IMR-90 (cell line): Measurements from ENCODE around the gene RGS19. TPM values are rescaled to one million over a fixed set of nuclear protein-coding genes. Genes with fewer than 3 reads are reported as not detected.

Experiments used
- ATAC-seq: fragments of 200-7000 bp; cut with Tn5 transposase; 2 replicates; pipeline ENCODE4 v1.9.1; 2020; ENCODE audit warnings: low read depth, mild to moderate bottlenecking, moderate library complexity
- Bru-seq: library from RNA; stranded (reverse); fragments of 400-500 nt; gene quantifications from one replicate; lab custom pipeline; 2021; lab: Mats Ljungman, UMichigan
- BruChase-seq, 2 experiments: library from RNA; stranded (reverse); fragments of 400-500 nt; gene quantifications; one replicate each; lab custom pipeline; 2021; lab: Mats Ljungman, UMichigan
- BruUV-seq: library from RNA; stranded (reverse); fragments of 400-500 nt; replicated peaks from 2 replicates; lab custom pipeline; 2021; lab: Mats Ljungman, UMichigan
- CTCF ChIA-PET: fragments of 300-600 bp; formaldehyde crosslinking; extraction: SDS; loops from one replicate; lab custom pipeline; 2021; ENCODE audit warnings: antibody characterized with exemption; lab: Yijun Ruan, JAX
- POLR2A ChIA-PET: fragments of 300-600 bp; sonication (Branson Sonifier 250); formaldehyde crosslinking; loops from one replicate; lab custom pipeline; 2022; ENCODE audit warnings: antibody characterized with exemption; ENCODE audit not compliant: unreplicated experiment; lab: Charles Lee
- DNase-seq: peaks from one replicate; pipeline ENCODE4 v3.0.0; 2013
- H2AFZ ChIP-seq: replicated peaks from 2 replicates; pipeline ENCODE3; 2013; ENCODE audit warnings: low read length, mild to moderate bottlenecking; ENCODE audit not compliant: poor library complexity
- H2AK5ac ChIP-seq: 2 replicates; pipeline ENCODE4 v1.6.1; 2013; ENCODE audit warnings: low read depth, low read length, inconsistent platforms
- H2AK9ac ChIP-seq: replicated peaks from 2 replicates; pipeline ENCODE3; 2013; ENCODE audit warnings: mild to moderate bottlenecking, low read depth, low read length, moderate library complexity; ENCODE audit not compliant: poor library complexity
- H2BK120ac ChIP-seq: 2 replicates; pipeline ENCODE4 v1.6.1; 2013; ENCODE audit warnings: low read depth, low read length, inconsistent platforms
- H2BK15ac ChIP-seq: 3 replicates; pipeline ENCODE4 v1.6.1; 2013; ENCODE audit warnings: low read depth, low read length, inconsistent platforms
- H2BK20ac ChIP-seq: 2 replicates; pipeline ENCODE4 v1.6.1; 2013; ENCODE audit warnings: low read depth, mild to moderate bottlenecking, inconsistent platforms, low read length, moderate library complexity
- H2BK5ac ChIP-seq: 2 replicates; pipeline ENCODE4 v1.6.1; 2013; ENCODE audit warnings: mild to moderate bottlenecking, low read depth, low read length, inconsistent platforms; ENCODE audit not compliant: poor library complexity, severe bottlenecking
- H3K14ac ChIP-seq: replicated peaks from 2 replicates; pipeline ENCODE4 v1.6.1; 2013; ENCODE audit warnings: low read depth, low read length, inconsistent platforms
- H3K18ac ChIP-seq: 2 replicates; pipeline ENCODE4 v1.6.1; 2013; ENCODE audit warnings: low read depth, low read length, control low read depth
- H3K23ac ChIP-seq: 2 replicates; pipeline ENCODE4 v1.6.1; 2013; ENCODE audit warnings: low read depth, low read length, inconsistent platforms
- H3K27ac ChIP-seq: 2 replicates; pipeline ENCODE4 v1.5.1; 2013; ENCODE audit warnings: mild to moderate bottlenecking, control low read depth, low read length; ENCODE audit not compliant: insufficient read depth
- H3K27me3 ChIP-seq: 2 replicates; pipeline ENCODE4 v1.6.1; 2013; ENCODE audit warnings: low read length; ENCODE audit not compliant: control insufficient read depth, insufficient read depth
- H3K36me3 ChIP-seq: 2 replicates; pipeline ENCODE4 v1.6.1; 2013; ENCODE audit warnings: low read length, mixed read lengths; ENCODE audit not compliant: control insufficient read depth, insufficient read depth
- H3K4ac ChIP-seq: 2 replicates; pipeline ENCODE4 v1.6.1; 2013; ENCODE audit warnings: low read depth, low read length, inconsistent platforms
- H3K4me1 ChIP-seq: 2 replicates; pipeline ENCODE4 v1.6.1; 2013; ENCODE audit warnings: low read length, mixed read lengths; ENCODE audit not compliant: control insufficient read depth, insufficient read depth
- H3K4me2 ChIP-seq: 2 replicates; pipeline ENCODE4 v1.6.1; 2013; ENCODE audit warnings: low read depth, mild to moderate bottlenecking, control low read depth, low read length, moderate library complexity
- H3K4me3 ChIP-seq: 2 replicates; pipeline ENCODE4 v1.5.1; 2013; ENCODE audit warnings: low read depth, mild to moderate bottlenecking, control low read depth, low read length, moderate library complexity; ENCODE audit not compliant: insufficient read depth
- H3K56ac ChIP-seq: 2 replicates; pipeline ENCODE4 v1.6.1; 2013; ENCODE audit warnings: low read length, inconsistent platforms; ENCODE audit not compliant: insufficient read depth; ENCODE audit errors: extremely low read depth
- H3K79me1 ChIP-seq, 2 experiments: 2 replicates each; pipeline ENCODE4 v1.6.1; 2013; ENCODE audit warnings: low read length in 2 of 2, inconsistent platforms in 1 of 2, low read depth in 1 of 2
- H3K9ac ChIP-seq: 2 replicates; pipeline ENCODE4 v1.6.1; 2013; ENCODE audit warnings: low read depth, low read length, control low read depth
- H3K9me1 ChIP-seq: 2 replicates; pipeline ENCODE4 v1.6.1; 2013; ENCODE audit warnings: low read length, inconsistent platforms; ENCODE audit not compliant: insufficient read depth
- H3K9me3 ChIP-seq: 2 replicates; pipeline ENCODE4 v1.6.1; 2013; ENCODE audit warnings: low read length; ENCODE audit not compliant: control insufficient read depth, insufficient read depth
- H4K20me1 ChIP-seq: 2 replicates; pipeline ENCODE4 v1.6.1; 2013; ENCODE audit warnings: low read length, inconsistent platforms; ENCODE audit not compliant: insufficient read depth
- H4K5ac ChIP-seq: 2 replicates; pipeline ENCODE4 v1.6.1; 2013; ENCODE audit warnings: mild to moderate bottlenecking, low read depth, low read length, control low read depth
- H4K8ac ChIP-seq, 2 experiments: 2 replicates each; pipeline ENCODE4 v1.6.1; 2013; ENCODE audit warnings: low read depth in 2 of 2, low read length in 2 of 2, control low read depth in 1 of 2, inconsistent platforms in 1 of 2
- H4K91ac ChIP-seq: 2 replicates; pipeline ENCODE4 v1.6.1; 2013; ENCODE audit warnings: low read depth, low read length, inconsistent platforms; ENCODE audit not compliant: insufficient read depth
- BHLHE40 ChIP-seq: fragments of 150-350 bp; IDR thresholded peaks from 2 replicates; pipeline ENCODE4 v1.6.1; 2016; ENCODE audit warnings: mild to moderate bottlenecking, low read depth, low read length
- MAZ ChIP-seq: IDR thresholded peaks from 2 replicates; pipeline ENCODE4 v1.6.1; 2012; ENCODE audit warnings: low read depth, mild to moderate bottlenecking, low read length, improper control_type of control experiment, moderate library complexity, borderline replicate concordance
- MXI1 ChIP-seq: IDR thresholded peaks from 2 replicates; pipeline ENCODE4 v1.6.1; 2012; ENCODE audit warnings: low read depth, mild to moderate bottlenecking, low read length, moderate library complexity, borderline replicate concordance
- POLR2A ChIP-seq: IDR thresholded peaks from 2 replicates; pipeline ENCODE4 v1.6.1; 2012; ENCODE audit warnings: mild to moderate bottlenecking, low read depth, low read length
- RAD21 ChIP-seq: IDR thresholded peaks from 2 replicates; pipeline ENCODE4 v1.6.1; 2012; ENCODE audit warnings: low read length, improper control_type of control experiment
- WGBS, 2 experiments: methylation state at CpG; one replicate each; pipeline versions ENCODE4 v1.1.5 to v1.1.7; 2013; ENCODE audit warnings: missing lambda C conversion rate in 2 of 2; ENCODE audit not compliant: insufficient read length in 1 of 2; ENCODE audit errors: extremely low coverage in 2 of 2; 5-methylcytosine and 5-hydroxymethylcytosine counted together
- dilution Hi-C: fragments of 300-500 bp; cut with HindIII; formaldehyde crosslinking; loops from one replicate; pipeline ENCODE4 v1.14.3; 2018; ENCODE audit warnings: low sequenced_read_pairs; ENCODE audit not compliant: unreplicated experiment
- in situ Hi-C: fragments of 300-500 bp; cut with MboI; formaldehyde crosslinking; loops from 3 replicates; pipeline ENCODE4 v1.14.3; 2019; ENCODE audit warnings: low sequenced_read_pairs, inconsistent platforms, mixed read lengths
- intact Hi-C: fragments of 100-400 bp; cut with micrococcal nuclease; formaldehyde crosslinking; loops from 2 replicates; pipeline ENCODE4 v1.10.0; 2022
- long read RNA-seq: library from polyadenylated mRNA; unstranded; transcript quantifications from one replicate; pipeline ENCODE4 v2.0.0, GENCODE V29; 2021; ENCODE audit not compliant: unreplicated experiment
- polyA plus RNA-seq, 3 experiments: library from polyadenylated mRNA; depleted of rRNA; stranded (reverse); fragments of >200 nt; gene quantifications; 2 replicates each; pipeline ENCODE4 v1.2.3, GENCODE V29; 2012; ENCODE audit warnings: low replicate concordance in 1 of 3
- total RNA-seq: library from RNA; depleted of rRNA; stranded (reverse); fragments of >200 nt; gene quantifications from 2 replicates; pipeline ENCODE4 v1.2.3, GENCODE V29; 2012; rRNA removed
- TF ChIP-seq, protein P1 (sequence below): fragments of 150-350 bp; IDR thresholded peaks from 2 replicates; pipeline ENCODE4 v1.6.1; 2017; ENCODE audit warnings: mild to moderate bottlenecking, antibody characterized with exemption, low read length, low read depth

The RGS19 gene
- total RNA-seq (7.7 and 8.1 TPM in 2 replicates), polyA plus RNA-seq (2012; rRNA removed) (17.5 and 21.5 TPM in 2 replicates), Bru-seq, nascent RNA (percentile 40 among the genes with signal in this experiment), BruChase-seq, experiment 1, labeled RNA remaining after a 6-hour chase (percentile 43 among the genes with signal in this experiment), BruChase-seq, experiment 2, labeled RNA remaining after a 2-hour chase (percentile 41 among the genes with signal in this experiment)
- polyA plus RNA-seq (2012; cell fraction: cytosol; rRNA removed), result 9.7 and 22.3 TPM in 2 replicates
- 8.4 and 19.7 TPM in 2 replicates for polyA plus RNA-seq (2012; cell fraction: nucleus; rRNA removed; ENCODE audit: low replicate concordance)
- long read RNA-seq, transcript RGS19-201 (6 exons, 1,510 nt), result major isoform, 9 of 27 reads
- long read RNA-seq, partial matches to known transcripts, result 5 of 27 reads
- long read RNA-seq, other reads (novel, unspliced or antisense), result 9 of 27 reads

- Histone ChIP-seq H3K9me1 (no peaks in the 10 kb centered on the region), H4K5ac (peak within 1 kb of the TSS; percentile 43), H4K20me1 (peaks cover 13% of the 10 kb centered on the region), H3K4ac (peak within 1 kb of the TSS; percentile 70), H3K36me3 (peaks cover 9% of the 10 kb centered on the region; the same call in 1 of the 2 replicates), H3K9ac (peak within 1 kb of the TSS; percentile 70), H4K91ac (peak within 1 kb of the TSS; percentile 37; the same call in 1 of the 2 replicates), H3K27me3 (peaks cover 19% of the 10 kb centered on the region), H3K56ac (peak within 1 kb of the TSS; percentile 11; the same call in 1 of the 2 replicates), H3K27ac (peak within 1 kb of the TSS; percentile 30; the same call in 1 of the 2 replicates), H3K4me2 (peak within 1 kb of the TSS; percentile 78), H2AK9ac (peak within 1 kb of the TSS; percentile 91), H3K4me3 (peak within 1 kb of the TSS; percentile 88), H3K14ac (peak within 1 kb of the TSS; percentile 50), H2AK5ac (peak within 1 kb of the TSS; percentile 64), H2BK15ac (no peak within 1 kb of the TSS; the same call in 2 of the 3 replicates), H3K18ac (no peak within 1 kb of the TSS; the same call in 1 of the 2 replicates), H3K9me3 (no peaks in the 10 kb centered on the region), H2BK5ac (no peak within 1 kb of the TSS), H3K4me1 (peaks cover 17% of the 10 kb centered on the region), H2AFZ (peak within 1 kb of the TSS; percentile 93), H2BK120ac (0 out of 2 replicates have a peak within 1 kb of the TSS, but pooled peaks have one; percentile 23), H3K79me1 (peaks cover 6 to 8% of the 10 kb centered on the region in 2 experiments; a peak in 3 of 4 replicates), H4K8ac (peak within 1 kb of the TSS; percentile 74 to 95), H2BK20ac (no peak within 1 kb of the TSS), H3K23ac (peak within 1 kb of the TSS; percentile 1; the same call in 1 of the 2 replicates)
- ATAC-seq, result peak; percentile 81
- dilution Hi-C loops, result no loop called here
- peak; percentile 64 for DNase-seq
- ChIA-PET CTCF (no interaction called here), POLR2A (no interaction called here)
- intact Hi-C loops, result no loop called here
- WGBS, 2 experiments, result 0% methylated on average over 22 of the region's 73 CpGs; no CpG with 5 or more reads in 1 of the 2 experiments
- in situ Hi-C loops, result no loop called here
- TF ChIP-seq, protein P1, sequence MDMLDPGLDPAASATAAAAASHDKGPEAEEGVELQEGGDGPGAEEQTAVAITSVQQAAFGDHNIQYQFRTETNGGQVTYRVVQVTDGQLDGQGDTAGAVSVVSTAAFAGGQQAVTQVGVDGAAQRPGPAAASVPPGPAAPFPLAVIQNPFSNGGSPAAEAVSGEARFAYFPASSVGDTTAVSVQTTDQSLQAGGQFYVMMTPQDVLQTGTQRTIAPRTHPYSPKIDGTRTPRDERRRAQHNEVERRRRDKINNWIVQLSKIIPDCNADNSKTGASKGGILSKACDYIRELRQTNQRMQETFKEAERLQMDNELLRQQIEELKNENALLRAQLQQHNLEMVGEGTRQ, result no peak
- TF ChIP-seq RAD21, result no peak
- no peak for TF ChIP-seq POLR2A
- TF ChIP-seq MAZ, result peak; percentile 39
- TF ChIP-seq MXI1, result 0 out of 2 replicates have a peak, but pooled peaks have one; percentile 16
- TF ChIP-seq BHLHE40, result peak; percentile 43; the same call in 1 of the 2 replicates
- no TSS peak for BruUV-seq
Measured at GRCh38 chr20:64079273-64080012, at the start of gene RGS19. Gene RGS19 (minus strand): TSS chr20:64079518. CDS start chr20:64076886, 2,632 bp downstream.
